Hematopoietic multipotent progenitor cell treated with erythropoietin and hydrocortisone succinate and interleukin-3 and kit ligand, for 8 days (in vitro differentiated cells): Measurements from ENCODE around the gene FCGR2B.
"Not testable (repeated sequence)": the region's sequence is repeated elsewhere in the genome, so short reads cannot be mapped to it uniquely, and the experiment has no call there.

Source experiments
- DNase-seq: peaks from one replicate; pipeline ENCODE4 v3.0.0-alpha.2; 2015

Gene FCGR2B

GRCh38 chr1:161647507-161648360, 15.2 kb upstream of the FCGR2B start:
- DNase-seq: peak; percentile 77

DNA sequence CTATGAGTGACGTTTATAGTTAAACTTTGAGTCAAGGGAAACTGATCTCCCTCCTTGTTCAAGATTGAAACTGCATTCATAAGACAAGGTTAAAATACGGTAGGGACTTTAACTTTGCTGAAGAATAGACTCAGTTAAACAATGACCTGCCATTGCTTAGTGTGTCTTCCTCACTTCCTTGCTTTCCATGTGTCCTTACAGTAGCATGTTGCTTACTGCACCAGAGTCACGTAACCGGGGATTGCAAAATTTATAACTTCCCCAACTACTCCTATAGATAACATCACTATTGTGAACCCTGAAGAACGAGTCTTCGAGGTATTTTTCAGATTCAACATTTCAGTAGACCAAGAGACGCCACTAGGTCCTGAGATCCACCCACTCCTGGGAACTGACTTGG, 9.4 kb upstream of the FCGR2B start:
- DNase-seq: not testable (repeated sequence)

DNA sequence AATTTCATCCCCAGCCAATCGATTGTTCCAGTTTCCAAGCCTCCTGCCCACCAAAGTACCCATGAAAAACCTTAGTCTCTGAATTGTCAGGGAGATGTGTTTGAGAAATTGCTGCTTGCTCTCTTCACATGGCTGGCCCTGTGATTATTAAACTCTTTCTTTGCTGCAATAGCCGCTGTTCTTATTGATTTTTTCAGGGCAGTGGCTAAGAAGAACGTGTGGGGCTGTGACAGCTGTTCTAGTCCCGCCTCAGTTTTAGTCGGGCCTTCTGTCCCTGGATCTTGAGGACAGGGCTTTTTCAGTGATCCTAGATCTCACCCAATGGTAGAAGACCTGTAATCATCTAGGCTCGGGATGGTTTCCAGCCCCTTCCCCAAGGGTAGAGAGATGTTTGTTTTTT, 9.0 kb upstream of the FCGR2B start:
- DNase-seq: peak; percentile 0

GRCh38 chr1:161658524-161658923, 4.4 kb upstream of the FCGR2B start:
- DNase-seq: not testable (repeated sequence)

GRCh38 chr1:161661660-161662311, 1.2 kb upstream of the FCGR2B start:
- not testable (repeated sequence) for DNase-seq

DNA sequence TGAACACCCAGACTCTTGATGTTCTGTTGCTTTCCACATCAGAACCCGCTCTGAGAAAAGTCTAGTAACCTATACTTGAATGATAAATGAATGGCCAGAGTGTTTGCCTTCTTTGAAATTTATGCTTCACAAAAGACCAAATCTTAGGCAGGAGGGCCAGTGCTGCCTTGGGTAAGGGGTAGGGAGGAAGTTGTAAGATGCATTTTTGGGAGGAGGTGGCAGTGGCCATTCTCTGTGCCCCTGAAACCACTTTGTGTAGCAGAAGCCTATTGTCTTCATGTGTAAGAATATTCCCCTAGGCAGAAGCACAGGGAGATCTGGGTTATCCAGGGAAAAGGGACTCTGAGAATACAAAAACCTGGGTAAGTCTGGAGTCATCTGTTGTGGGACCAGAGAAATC, 626 bp downstream of the FCGR2B start:
- not testable (repeated sequence) for DNase-seq

GRCh38 chr1:161664689-161665088, 1.7 kb downstream of the FCGR2B start:
- not testable (repeated sequence) for DNase-seq

GRCh38 chr1:161671045-161672020, 8.4 kb downstream of the FCGR2B start:
- DNase-seq: not testable (repeated sequence)

DNA sequence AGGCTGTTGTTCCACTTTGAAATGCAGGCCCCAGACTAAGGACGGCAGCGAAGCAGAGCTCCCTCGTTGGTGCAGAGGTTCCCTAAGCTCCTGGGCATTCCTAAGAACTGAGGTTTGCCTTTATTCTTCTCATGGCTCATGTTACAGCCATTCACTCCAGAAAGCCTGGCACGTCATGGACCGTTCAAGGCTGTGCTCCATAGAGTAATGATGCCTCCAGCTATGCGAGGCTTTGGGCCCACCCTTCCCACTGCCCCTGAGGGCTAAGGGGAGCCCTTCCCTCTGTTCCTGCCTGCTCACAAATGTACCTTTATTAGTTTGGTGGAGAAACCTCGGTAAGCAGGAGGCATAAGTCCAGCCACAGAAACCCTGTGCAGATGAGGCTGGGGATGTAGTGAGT, 10.5 kb downstream of the FCGR2B start:
- DNase-seq: not testable (repeated sequence)

- DNase-seq: not testable (repeated sequence)
Measured at GRCh38 chr1:161674447-161674846, 11.5 kb downstream of the FCGR2B start.

- not testable (repeated sequence) for DNase-seq
Measured at GRCh38 chr1:161674908-161675307, 12.0 kb downstream of the FCGR2B start.

GRCh38 chr1:161676441-161676840, 13.5 kb downstream of the FCGR2B start:
- DNase-seq: no peak

GRCh38 chr1:161676958-161677689, 14.2 kb downstream of the FCGR2B start:
- no peak for DNase-seq

GRCh38 chr1:161678500-161678899, 15.6 kb downstream of the FCGR2B start:
- no peak for DNase-seq

DNA sequence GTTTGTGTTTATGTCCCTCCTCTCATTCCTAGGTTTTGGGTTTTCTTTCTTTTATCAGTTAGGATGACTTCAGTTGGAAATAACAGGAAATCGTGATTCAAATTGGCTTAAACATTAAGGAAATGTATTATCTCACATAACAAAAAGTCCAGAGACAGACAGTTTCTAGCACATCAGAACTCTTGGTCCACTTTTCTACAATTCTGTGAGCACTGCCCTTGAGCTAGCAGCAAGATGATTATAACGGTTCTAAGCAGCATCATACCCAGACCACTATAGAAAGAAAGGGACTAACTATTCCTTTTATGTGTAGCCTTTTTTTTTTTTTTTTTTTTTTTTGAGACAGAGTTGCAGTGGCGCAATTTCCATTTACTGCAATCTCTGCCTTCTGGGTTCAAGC, 18.9 kb downstream of the FCGR2B start:
- no peak for DNase-seq

DNA sequence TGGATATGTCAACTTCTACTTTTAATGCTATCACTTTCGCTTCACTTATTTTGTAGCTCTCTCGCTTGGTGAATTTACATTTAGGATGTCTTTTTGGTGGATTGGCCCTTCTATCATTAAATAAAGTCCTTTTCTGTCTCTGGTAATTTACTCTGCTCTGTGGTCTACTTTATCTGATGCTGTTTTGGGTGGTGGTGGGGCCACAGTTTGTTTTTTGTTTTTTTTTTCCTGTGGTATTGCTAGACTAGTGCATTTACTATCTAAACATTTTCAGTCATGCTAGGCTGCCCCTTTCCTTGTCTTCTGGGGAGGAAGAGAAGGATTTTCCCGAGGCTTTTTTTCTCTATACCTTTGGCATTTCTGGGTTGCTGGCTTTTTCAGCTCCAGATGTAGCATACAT, 26.0 kb downstream of the FCGR2B start:
- peak; percentile 39 for DNase-seq

GRCh38 chr1:161691846-161692245, 28.9 kb downstream of the FCGR2B start:
- no peak for DNase-seq

GRCh38 chr1:161693020-161693712, 30.2 kb downstream of the FCGR2B start:
- DNase-seq: not testable (repeated sequence)

DNA sequence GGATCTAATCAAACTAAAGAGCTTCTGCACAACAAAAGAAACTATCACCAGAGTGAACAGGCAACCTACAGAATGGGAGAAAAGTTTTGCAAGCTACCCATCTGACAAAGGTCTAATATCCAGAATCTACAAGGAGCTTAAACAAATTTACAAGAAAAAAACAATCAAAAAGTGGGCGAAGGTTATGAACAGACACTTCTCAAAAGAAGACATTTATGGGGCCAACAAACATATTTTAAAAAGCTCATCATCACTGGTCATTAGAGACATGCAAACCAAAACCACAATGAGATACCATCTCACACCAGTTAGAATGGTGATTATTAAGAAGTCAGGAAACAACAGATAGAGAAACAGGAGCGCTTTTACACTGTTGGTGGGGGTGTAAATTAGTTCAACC, 35.4 kb downstream of the FCGR2B start:
- DNase-seq: not testable (repeated sequence)

GRCh38 chr1:161702250-161702649, 39.3 kb downstream of the FCGR2B start:
- DNase-seq: no peak

DNA sequence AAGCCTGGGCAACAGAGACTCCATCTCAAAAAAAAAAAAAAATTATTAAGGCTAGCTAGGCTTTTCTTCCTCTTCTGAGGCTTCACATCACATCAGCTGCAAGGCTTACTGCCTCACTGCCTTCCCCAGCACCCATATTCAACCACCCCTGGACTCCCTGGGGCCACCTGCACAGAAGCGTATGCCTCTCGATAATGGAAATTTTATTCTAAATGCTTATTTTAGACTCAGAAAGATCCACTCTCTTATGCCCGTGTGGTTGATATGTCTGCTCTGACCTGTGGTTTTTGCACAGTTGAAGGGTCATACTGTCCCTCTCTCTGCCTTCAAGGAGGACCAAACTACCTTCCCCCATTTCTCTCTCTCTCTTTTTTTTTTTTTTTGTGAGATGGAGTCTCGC, 42.6 kb downstream of the FCGR2B start:
- DNase-seq: no peak

GRCh38 chr1:161706113-161706481, 43.2 kb downstream of the FCGR2B start:
- DNase-seq: no peak
